DND-41 (cell line): Measurements from ENCODE around the gene STAG3.

Experiments
- CTCF ChIP-seq: IDR thresholded peaks from 2 replicates; pipeline ENCODE4 v1.5.1; 2012; ENCODE audit warnings: borderline replicate concordance, low read length, moderate library complexity, mild to moderate bottlenecking; ENCODE audit not compliant: poor library complexity, severe bottlenecking; ENCODE audit errors: extremely low read depth
- EZH2 ChIP-seq: IDR thresholded peaks from 3 replicates; pipeline ENCODE4 v1.6.1; 2012; ENCODE audit warnings: borderline replicate concordance, low read depth, mild to moderate bottlenecking, moderate library complexity, low read length, inconsistent platforms; ENCODE audit not compliant: severe bottlenecking

- no peak for TF ChIP-seq CTCF
- no peak for TF ChIP-seq EZH2
Observed at GRCh38 chr7:100163006-100163531, 14.6 kb upstream of the STAG3 start.
